Measurements from ENCODE around the gene EIF4G3. TPM values are rescaled to one million over a fixed set of nuclear protein-coding genes. Genes with fewer than 3 reads are reported as not detected.
"Not testable (repeated sequence)": the region's sequence is repeated elsewhere in the genome, so short reads cannot be mapped to it uniquely, and the experiment has no call there.

The EIF4G3 gene
- total and polyA plus RNA-seq, 2 donors (not counting 1 experiment from before 2014, with no cell fraction given): 53.5 to 67.0 TPM

GRCh38 chr1:21205416-21205815 is 28.7 kb upstream of the EIF4G3 start:
- Histone ChIP-seq H3K27me3 (ENCODE audit: control insufficient read depth, insufficient read depth, low read length) (no peaks in the 10 kb centered on the region), H4K20me1 (ENCODE audit: control insufficient read depth, extremely low read depth, insufficient read depth, low read length) (no peaks in the 10 kb centered on the region), H2AFZ (ENCODE audit: low read length) (no peak overlapping the region), H3K9ac (ENCODE audit: insufficient read depth, low read length) (no peak overlapping the region), H3K9me3 (ENCODE audit: control insufficient read depth, insufficient read depth, low read depth, low read length) (no peaks in the 10 kb centered on the region), H3K4me2 (ENCODE audit: extremely low read depth, insufficient read depth, low read length) (no peak overlapping the region), H3K4me3 (replicated peaks in 1 of 4; ENCODE audit: control extremely low read depth in 1 of 4, insufficient read depth in 1 of 4, low read depth in 3 of 4, low read length in 4 of 4) (no peak overlapping the region), H3K4me1 (ENCODE audit: control insufficient read depth, extremely low read depth, insufficient read depth, low read length) (no peaks in the 10 kb centered on the region), H3K79me2 (ENCODE audit: control insufficient read depth, insufficient read depth, low read length) (no peaks in the 10 kb centered on the region), H3K36me3 (ENCODE audit: control insufficient read depth, insufficient read depth, low read length) (no peaks in the 10 kb centered on the region), H3K27ac (ENCODE audit: insufficient read depth, low read length) (no peak overlapping the region)
- DNase-seq (ENCODE audit: low read depth in 2 of 2): no peak
- TF ChIP-seq EZH2 (IDR thresholded peaks at IDR 0.05; ENCODE audit: low read length, missing control alignments) (no peak), CTCF (conservative IDR thresholded peaks at IDR 0.05 in 1 of 2, IDR thresholded peaks at IDR 0.05 in 1 of 2; ENCODE audit: low read depth in 1 of 2, low read length in 2 of 2) (no peak)

GRCh38 chr1:21201650-21202049 is 25.0 kb upstream of the EIF4G3 start:
- Histone ChIP-seq H4K20me1 (ENCODE audit: control insufficient read depth, extremely low read depth, insufficient read depth, low read length) (no peaks in the 10 kb centered on the region), H3K4me3 (replicated peaks in 1 of 4; ENCODE audit: control extremely low read depth in 1 of 4, insufficient read depth in 1 of 4, low read depth in 3 of 4, low read length in 4 of 4) (no peak overlapping the region), H3K79me2 (ENCODE audit: control insufficient read depth, insufficient read depth, low read length) (no peaks in the 10 kb centered on the region), H3K4me2 (ENCODE audit: extremely low read depth, insufficient read depth, low read length) (no peak overlapping the region), H3K27me3 (ENCODE audit: control insufficient read depth, insufficient read depth, low read length) (no peaks in the 10 kb centered on the region), H3K9ac (ENCODE audit: insufficient read depth, low read length) (no peak overlapping the region), H3K4me1 (ENCODE audit: control insufficient read depth, extremely low read depth, insufficient read depth, low read length) (no peaks in the 10 kb centered on the region), H3K27ac (ENCODE audit: insufficient read depth, low read length) (no peak overlapping the region), H3K36me3 (ENCODE audit: control insufficient read depth, insufficient read depth, low read length) (no peaks in the 10 kb centered on the region), H3K9me3 (ENCODE audit: control insufficient read depth, insufficient read depth, low read depth, low read length) (no peaks in the 10 kb centered on the region), H2AFZ (ENCODE audit: low read length) (no peak overlapping the region)
- DNase-seq (ENCODE audit: low read depth in 2 of 2): no peak
- TF ChIP-seq EZH2 (IDR thresholded peaks at IDR 0.05; ENCODE audit: low read length, missing control alignments): no peak
- TF ChIP-seq CTCF (conservative IDR thresholded peaks at IDR 0.05 in 1 of 2, IDR thresholded peaks at IDR 0.05 in 1 of 2; ENCODE audit: low read depth in 1 of 2, low read length in 2 of 2): no peak

- H3K4me3 ChIP-seq (replicated peaks in 1 of 4; ENCODE audit: control extremely low read depth in 1 of 4, insufficient read depth in 1 of 4, low read depth in 3 of 4, low read length in 4 of 4); H3K27ac ChIP-seq (ENCODE audit: insufficient read depth, low read length); H3K27me3 ChIP-seq (ENCODE audit: control insufficient read depth, insufficient read depth, low read length); H3K36me3 ChIP-seq (ENCODE audit: control insufficient read depth, insufficient read depth, low read length); H2AFZ ChIP-seq (ENCODE audit: low read length); H3K9ac ChIP-seq (ENCODE audit: insufficient read depth, low read length); H3K9me3 ChIP-seq (ENCODE audit: control insufficient read depth, insufficient read depth, low read depth, low read length); H3K4me2 ChIP-seq (ENCODE audit: extremely low read depth, insufficient read depth, low read length); H3K79me2 ChIP-seq (ENCODE audit: control insufficient read depth, insufficient read depth, low read length); H4K20me1 ChIP-seq (ENCODE audit: control insufficient read depth, extremely low read depth, insufficient read depth, low read length); H3K4me1 ChIP-seq (ENCODE audit: control insufficient read depth, extremely low read depth, insufficient read depth, low read length): not testable (repeated sequence)
- DNase-seq (ENCODE audit: low read depth in 2 of 2): peak in 1 of 2 donors; percentile 32
Observed at GRCh38 chr1:21201238-21201637, 24.5 kb upstream of the EIF4G3 start.
